Aorta (tissue), 5 donors: ENCODE data around the gene PLCXD1. TPM values are rescaled to one million over a fixed set of nuclear protein-coding genes. Genes with fewer than 3 reads are reported as not detected.
"Not testable (repeated sequence)": the region's sequence is repeated elsewhere in the genome, so short reads cannot be mapped to it uniquely, and the experiment has no call there.

ENCODE experiments used
- ATAC-seq: fragments of 200-7000 bp; cut with Tn5 transposase; one replicate; pipeline ENCODE4 v1.9.1; 2022; ENCODE audit warnings: moderate library complexity; ENCODE audit not compliant: low FRiP score
- DNase-seq, 2 donors: peaks; one replicate each; pipeline ENCODE4 v3.0.0-alpha.2; 2020
- H3K27ac ChIP-seq, 2 donors: one replicate each; pipeline ENCODE4 v1.5.1; 2013; ENCODE audit warnings: low read length in 2 of 2, mild to moderate bottlenecking in 2 of 2, moderate library complexity in 2 of 2, control low read depth in 1 of 2, inconsistent platforms in 1 of 2, low read depth in 1 of 2
- H3K27me3 ChIP-seq, 2 donors: one replicate each; pipeline ENCODE4 v1.6.1; 2013; ENCODE audit warnings: control low read depth in 1 of 2, low read length in 1 of 2, mild to moderate bottlenecking in 1 of 2, moderate library complexity in 1 of 2; ENCODE audit not compliant: insufficient read depth in 2 of 2, control insufficient read depth in 1 of 2
- H3K36me3 ChIP-seq, 2 donors: one replicate each; pipeline ENCODE4 v1.6.1; 2013; ENCODE audit warnings: control low read depth in 1 of 2, low read length in 1 of 2, mild to moderate bottlenecking in 1 of 2; ENCODE audit not compliant: insufficient read depth in 2 of 2, control insufficient read depth in 1 of 2
- H3K4me1 ChIP-seq, 2 donors: one replicate each; pipeline ENCODE4 v1.6.1; 2013; ENCODE audit warnings: low read length in 2 of 2, control low read depth in 1 of 2, mild to moderate bottlenecking in 1 of 2, moderate library complexity in 1 of 2; ENCODE audit not compliant: insufficient read depth in 2 of 2, control insufficient read depth in 1 of 2
- H3K4me3 ChIP-seq, 2 donors: one replicate each; pipeline ENCODE4 v1.5.1; 2013; ENCODE audit warnings: low read length in 2 of 2, control low read depth in 1 of 2, mild to moderate bottlenecking in 1 of 2
- H3K9me3 ChIP-seq: one replicate; pipeline ENCODE4 v1.6.1; 2013; ENCODE audit warnings: mild to moderate bottlenecking, low read length; ENCODE audit not compliant: control insufficient read depth
- WGBS, 2 donors: extraction: QIAGEN DNeasy Blood & Tissue Kit; methylation state at CpG; one replicate each; pipeline ENCODE4 v1.1.7; 2013; 5-methylcytosine and 5-hydroxymethylcytosine counted together
- intact Hi-C, 2 donors: fragments of 100-400 bp; cut with DNase I; formaldehyde crosslinking; loops; one replicate each; pipeline versions ENCODE4 v1.14.2 to v1.15.0; 2022
- polyA plus RNA-seq, 2 donors: library from polyadenylated mRNA; stranded (reverse); fragments of 200-250 nt; gene quantifications; one replicate each; pipeline ENCODE4 v1.2.3, GENCODE V29; 2013
- total RNA-seq, 2 donors: library from RNA; stranded (reverse); fragmentation: NEBNext Ultra II Directional; extraction: Animal tissue kit (Norgen Biotek cat#: 25700); gene quantifications; one replicate each; pipeline ENCODE4 v1.2.1, GENCODE V29; 2021
- donor health status: healthy with polysubstance abuse.
- donor health status: Bipolar disorder and iron deficiency.
- donor health status: DM: no; HTN: no; CAD: no.
- donor health status: DM: no; HTN: no; CAD: no.
- donor health status: DM: yes; HTN: yes; CAD: no.

Gene PLCXD1
- total and polyA plus RNA-seq, 4 donors, result 1.3 to 16.3 (median 6.7) TPM

- peaks cover 0 to 3% of the 10 kb centered on the region in 2 donors for H3K4me1 ChIP-seq
- ATAC-seq, result peak; percentile 87
- peak overlapping the region; percentile 62 to 87 for H3K4me3 ChIP-seq
- peaks cover 3 to 4% of the 10 kb centered on the region in 2 donors for H3K36me3 ChIP-seq
- H3K27me3 ChIP-seq, result no peaks in the 10 kb centered on the region
- 0% methylated on average over 42 to 61 of the region's 61 CpGs for WGBS, 2 donors
- intact Hi-C loops, result loop anchor here (5.0 kb wide), 2 partner anchors 36 to 69 kb away; partner anchors contain the start of genes PPP2R3B (in 2 of the 2) and PLCXD1 (in 1 of the 2)
- DNase-seq, result peak; percentile 98 to 99
- H3K27ac ChIP-seq, result peak overlapping the region; percentile 23 to 97
- H3K9me3 ChIP-seq, result no peaks in the 10 kb centered on the region
Observed at GRCh38 chrX:318068-318738, 37.0 kb downstream of the PLCXD1 start.

GRCh38 chrX:318739-319578 lies 37.8 kb downstream of the PLCXD1 start, which contains the start of gene GTPBP6:
GTPBP6 (minus strand) TSS chrX:318796; CDS start chrX:318787, 9 bp downstream.
- peak; percentile 100 for DNase-seq
- 0% methylated on average over 61 to 97 of the region's 97 CpGs for WGBS, 2 donors
- Histone ChIP-seq H3K4me1 (peaks cover 0 to 3% of the 10 kb centered on the region in 2 donors), H3K36me3 (peaks cover 3 to 4% of the 10 kb centered on the region in 2 donors), H3K27me3 (no peaks in the 10 kb centered on the region), H3K27ac (peak within 1 kb of the TSS; percentile 23 to 97), H3K4me3 (peak within 1 kb of the TSS; percentile 87 to 95), H3K9me3 (no peaks in the 10 kb centered on the region)
- peak; percentile 97 for ATAC-seq
- intact Hi-C loops, result loop anchor here (5.0 kb wide), 2 partner anchors 37 to 68 kb away; partner anchors contain the start of genes PPP2R3B (in 2 of the 2) and PLCXD1 (in 1 of the 2)

GRCh38 chrX:319579-320125 lies 38.5 kb downstream of the PLCXD1 start:
- Histone ChIP-seq H3K36me3 (peaks cover 3% of the 10 kb centered on the region in 2 donors), H3K27ac (no peak overlapping the region), H3K4me1 (peaks cover 0 to 3% of the 10 kb centered on the region in 2 donors), H3K9me3 (no peaks in the 10 kb centered on the region), H3K4me3 (peak overlapping the region; percentile 49 to 95), H3K27me3 (no peaks in the 10 kb centered on the region)
- DNase-seq, result peak; percentile 70 to 79
- 1 to 2% methylated on average over 38 to 41 of the region's 41 CpGs for WGBS, 2 donors
- intact Hi-C loops, result loop anchor here (5.0 kb wide), 2 partner anchors 37 to 68 kb away; partner anchors contain the start of genes PPP2R3B (in 2 of the 2) and PLCXD1 (in 1 of the 2)
- no peak for ATAC-seq

- Histone ChIP-seq H3K36me3 (peaks cover 0 to under 1% of the 10 kb centered on the region in 2 donors), H3K4me1 (peaks cover 0 to 3% of the 10 kb centered on the region in 2 donors), H3K27me3 (no peaks in the 10 kb centered on the region), H3K27ac (no peak overlapping the region), H3K9me3 (no peaks in the 10 kb centered on the region), H3K4me3 (peak overlapping the region; percentile 49 to 95)
- DNase-seq (peak in 1 of 2 donors; percentile 61), ATAC-seq (no peak)
- 3 to 6% methylated on average over 24 of the region's 24 CpGs for WGBS, 2 donors
- intact Hi-C loops, result no loop called here
Observed at GRCh38 chrX:320126-320783, 39.1 kb downstream of the PLCXD1 start.

- H3K4me1 ChIP-seq, result peaks cover 0 to 3% of the 10 kb centered on the region in 2 donors
- H3K4me3 ChIP-seq, result no peak overlapping the region
- no peaks in the 10 kb centered on the region for H3K36me3 ChIP-seq
- ATAC-seq, result peak; percentile 20
- H3K27ac ChIP-seq, result no peak overlapping the region
- H3K9me3 ChIP-seq, result no peaks in the 10 kb centered on the region
- WGBS, 2 donors, result 76 to 78% methylated on average over 37 to 38 of the region's 38 CpGs
- intact Hi-C loops, result no loop called here
- H3K27me3 ChIP-seq, result no peaks in the 10 kb centered on the region
- peak in 1 of 2 donors; percentile 75 for DNase-seq
Observed at GRCh38 chrX:323721-324628, 42.8 kb downstream of the PLCXD1 start.

- H3K4me1 ChIP-seq, ATAC-seq, H3K9me3 ChIP-seq, H3K36me3 ChIP-seq, H3K27ac ChIP-seq, H3K4me3 ChIP-seq, H3K27me3 ChIP-seq, intact Hi-C loops: not testable (repeated sequence)
- DNase-seq, result peak; percentile 29 to 65
- 81 to 84% methylated on average over 14 of the region's 14 CpGs for WGBS, 2 donors
Observed at GRCh38 chrX:324664-325063, 43.5 kb downstream of the PLCXD1 start.

GRCh38 chrX:327660-328126 lies 46.5 kb downstream of the PLCXD1 start:
- Histone ChIP-seq H3K36me3 (no peaks in the 10 kb centered on the region), H3K4me1 (no peaks in the 10 kb centered on the region), H3K9me3 (no peaks in the 10 kb centered on the region), H3K4me3 (no peak overlapping the region), H3K27ac (no peak overlapping the region), H3K27me3 (no peaks in the 10 kb centered on the region)
- peak; percentile 41 to 70 for DNase-seq
- ATAC-seq, result no peak
- intact Hi-C loops, result no loop called here
- WGBS, 2 donors, result 88 to 91% methylated on average over 33 of the region's 33 CpGs
